Activated naive CD8-positive, alpha-beta T cell treated with anti-CD3 and anti-CD28 coated beads for 36 hours (primary cell): ENCODE measurements around the gene PLIN4. TPM values are rescaled to one million over a fixed set of nuclear protein-coding genes. Genes with fewer than 3 reads are reported as not detected.

ENCODE experiments used
- DNase-seq: peaks from one replicate; pipeline ENCODE4 v3.0.0; 2021
- H3K27ac Mint-ChIP-seq: one replicate; pipeline ENCODE4 v1.8.0; 2022; ENCODE audit warnings: mild to moderate bottlenecking, moderate library complexity, mixed read lengths
- H3K27me3 Mint-ChIP-seq: one replicate; pipeline ENCODE4 v1.8.0; 2022; ENCODE audit warnings: mild to moderate bottlenecking, mixed read lengths
- H3K36me3 Mint-ChIP-seq: one replicate; pipeline ENCODE4 v1.8.0; 2021; ENCODE audit warnings: mild to moderate bottlenecking, mixed read lengths
- H3K4me1 Mint-ChIP-seq: one replicate; pipeline ENCODE4 v1.8.0; 2021; ENCODE audit warnings: mixed read lengths
- H3K4me3 Mint-ChIP-seq: one replicate; pipeline ENCODE4 v1.8.0; 2022; ENCODE audit warnings: mild to moderate bottlenecking, moderate library complexity, mixed read lengths
- H3K9me3 Mint-ChIP-seq: one replicate; pipeline ENCODE4 v1.8.0; 2022; ENCODE audit warnings: mixed read lengths
- total RNA-seq, 2 experiments: library from RNA; stranded (reverse); gene quantifications; one replicate each; pipeline ENCODE4 v1.2.3, GENCODE V29; 2021

PLIN4 gene
- total RNA-seq, 2 experiments from 2014 or later, result not detected

DNA sequence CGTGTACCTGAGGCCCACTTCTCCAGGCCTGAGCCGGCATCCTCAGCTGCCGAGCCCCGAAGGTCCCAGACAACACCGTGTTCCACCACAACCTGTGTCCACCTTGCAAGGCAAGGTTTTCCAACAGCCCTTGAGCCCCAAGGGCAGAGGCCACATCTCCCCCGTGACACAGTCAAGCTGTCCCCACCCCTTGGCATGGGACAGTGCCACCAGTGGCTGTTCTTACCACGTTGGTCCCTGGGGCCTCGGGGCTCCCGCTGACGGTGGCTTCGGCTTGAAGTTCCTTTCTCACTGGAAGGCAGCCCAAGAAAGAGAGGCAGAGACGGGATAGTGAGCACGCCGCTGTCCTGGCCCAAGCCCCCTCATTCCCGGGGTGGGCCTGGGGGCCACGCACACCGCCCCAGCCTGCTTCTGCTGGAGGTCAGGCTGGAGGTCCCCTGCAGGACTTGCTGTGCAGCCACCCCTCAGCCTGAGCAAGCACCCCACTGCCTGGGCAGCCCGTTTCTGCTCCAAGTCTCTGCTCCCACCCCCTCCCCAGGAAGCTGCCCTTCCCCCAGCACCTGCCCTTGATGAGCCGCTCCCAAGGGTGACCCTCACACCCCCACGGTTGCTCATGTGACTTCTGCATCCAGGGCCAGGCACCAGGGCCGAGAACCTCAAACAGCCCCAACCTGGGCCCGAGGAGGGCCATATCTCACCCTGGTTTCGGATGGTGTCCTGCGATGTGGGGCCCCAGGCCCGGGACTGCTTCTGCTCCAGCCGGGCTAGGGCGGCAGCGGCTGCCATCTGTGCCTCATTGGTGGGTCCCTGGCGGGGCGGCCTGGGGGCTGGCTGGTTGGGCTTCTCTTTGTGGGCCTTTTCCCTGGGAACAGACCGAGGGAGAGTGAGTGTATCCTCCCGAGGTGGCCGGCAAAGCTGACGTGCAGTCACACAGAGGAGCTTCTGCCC is 64.8 kb downstream of the PLIN4 start:
- peaks cover 5% of the 10 kb centered on the region for H3K36me3 Mint-ChIP-seq
- DNase-seq, result no peak

DNA sequence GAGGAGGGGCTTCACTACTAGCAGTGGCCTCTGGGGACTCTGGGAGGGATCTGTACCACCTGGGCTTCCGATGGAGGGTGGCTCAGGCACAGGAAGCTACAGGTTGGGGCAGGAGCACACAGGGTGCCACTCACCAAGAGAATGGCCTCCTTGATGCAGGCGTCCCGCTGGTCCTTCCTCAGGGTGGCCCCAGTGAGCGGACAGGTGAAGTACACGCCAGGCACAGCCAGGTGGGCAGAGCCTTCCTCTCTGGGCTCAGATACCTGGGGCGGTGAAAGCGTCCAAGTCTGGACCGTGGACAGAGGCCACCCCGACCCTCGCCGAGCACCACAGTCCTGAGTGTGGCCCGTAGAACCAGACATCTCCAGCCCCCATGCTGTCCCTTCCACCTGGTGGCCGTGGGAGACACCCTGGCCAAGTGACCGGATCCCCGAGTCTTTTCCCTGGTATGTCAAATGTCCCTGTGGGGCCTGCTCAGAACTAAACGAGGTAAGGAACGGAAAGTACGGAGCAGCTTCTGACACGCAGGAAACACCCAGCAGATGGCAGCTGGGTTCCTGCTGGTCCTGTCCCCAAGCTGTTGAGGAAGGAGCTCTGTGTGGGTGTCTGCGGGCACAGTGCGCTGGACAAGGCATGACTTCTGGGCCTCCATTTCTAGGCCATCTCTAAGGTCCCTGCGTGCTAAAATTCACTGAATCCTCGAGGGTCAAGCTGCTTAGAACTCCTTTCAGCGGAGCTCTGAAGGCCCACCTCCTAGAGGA is 65.9 kb downstream of the PLIN4 start:
- no peaks in the 10 kb centered on the region for H3K27me3 Mint-ChIP-seq
- DNase-seq, result no peak
- no peak overlapping the region for H3K27ac Mint-ChIP-seq
- no peak overlapping the region for H3K4me3 Mint-ChIP-seq
- peaks cover 15% of the 10 kb centered on the region for H3K4me1 Mint-ChIP-seq
- no peaks in the 10 kb centered on the region for H3K9me3 Mint-ChIP-seq
- peaks cover 5% of the 10 kb centered on the region for H3K36me3 Mint-ChIP-seq

More for the DNA sequence above, 64.8 kb downstream of the PLIN4 start:
- Mint-ChIP-seq H3K4me1 (peaks cover 15% of the 10 kb centered on the region), H3K4me3 (no peak overlapping the region), H3K27me3 (no peaks in the 10 kb centered on the region), H3K9me3 (no peaks in the 10 kb centered on the region), H3K27ac (no peak overlapping the region)

Other genes starting within 250 kb of the PLIN4 start
- not detected for gene SHD, start 239.2 kb downstream of the PLIN4 start, total RNA-seq
- gene TMIGD2, start 216.1 kb downstream of the PLIN4 start, total RNA-seq, result 10 to 100 TPM; 12.6 to 14.7 TPM
- gene FSD1, start 213.9 kb downstream of the PLIN4 start, total RNA-seq, result 10 to 100 TPM; 21.0 to 21.3 TPM
- 10 to 100 TPM; 12.3 to 13.1 TPM for gene STAP2, start 179.7 kb downstream of the PLIN4 start, total RNA-seq
- gene MPND, start 174.9 kb downstream of the PLIN4 start, total RNA-seq, result 10 to 100 TPM; 15.6 to 18.8 TPM
- 10 to 100 TPM; 40.3 to 41.1 TPM for gene SH3GL1, start 117.9 kb downstream of the PLIN4 start, total RNA-seq
- 10 to 100 TPM; 76.8 to 77.6 TPM for gene CHAF1A, start 115.8 kb downstream of the PLIN4 start, total RNA-seq
- gene UBXN6, start 60.7 kb downstream of the PLIN4 start, total RNA-seq, result 10 to 100 TPM; 37.0 to 37.8 TPM
- 10 to 100 TPM; 45.5 to 47.0 TPM for gene HDGFL2, start 46.2 kb downstream of the PLIN4 start, total RNA-seq
- gene PLIN5, start 16.7 kb upstream of the PLIN4 start, total RNA-seq, result under 1 TPM; 0.32 to 0.56 TPM
- under 1 TPM; 0.19 to 0.38 TPM for gene LRG1, start 21.6 kb upstream of the PLIN4 start, total RNA-seq
- not detected for gene SEMA6B, start 41.2 kb upstream of the PLIN4 start, total RNA-seq
- 10 to 100 TPM; 10.7 to 11.3 TPM for gene TNFAIP8L1, start 121.0 kb upstream of the PLIN4 start, total RNA-seq
- gene MYDGF, start 151.9 kb upstream of the PLIN4 start, total RNA-seq, result 10 to 100 TPM; 59.2 to 65.8 TPM
- gene DPP9, start 205.4 kb upstream of the PLIN4 start, total RNA-seq, result 10 to 100 TPM; 71.7 to 72.3 TPM